Measurements from ENCODE around the gene MESP2.

Gene MESP2

DNA sequence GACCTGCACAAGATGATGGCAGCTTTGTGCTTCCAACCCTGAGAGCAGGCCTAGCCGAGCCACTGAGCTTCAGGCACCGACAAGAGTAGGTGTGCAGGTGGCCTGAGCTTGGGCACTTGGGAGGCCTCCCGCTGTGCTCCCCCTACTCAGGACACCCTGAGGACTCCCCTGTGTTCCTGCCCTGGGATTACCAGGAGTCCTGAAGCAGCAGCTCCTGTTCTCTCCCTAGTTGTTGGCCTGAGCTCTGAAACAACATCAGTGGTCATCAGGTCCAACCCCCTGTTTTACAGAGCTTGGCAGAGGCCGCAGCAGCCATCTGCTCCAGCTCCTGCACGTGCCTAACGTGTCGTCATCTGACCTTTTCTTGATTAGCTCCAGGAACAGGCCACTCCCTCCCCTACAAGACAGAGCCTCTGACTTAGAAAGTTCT, 8.0 kb upstream of the MESP2 start:
- no peak for DNase-seq (ENCODE audit: low spot score)
- in situ Hi-C loops (cut with MboI; ENCODE audit: low pct_unique_long_range_greater_than_20kb, low sequenced_read_pairs, unreplicated experiment): no loop called here
- TF ChIP-seq, protein P1, sequence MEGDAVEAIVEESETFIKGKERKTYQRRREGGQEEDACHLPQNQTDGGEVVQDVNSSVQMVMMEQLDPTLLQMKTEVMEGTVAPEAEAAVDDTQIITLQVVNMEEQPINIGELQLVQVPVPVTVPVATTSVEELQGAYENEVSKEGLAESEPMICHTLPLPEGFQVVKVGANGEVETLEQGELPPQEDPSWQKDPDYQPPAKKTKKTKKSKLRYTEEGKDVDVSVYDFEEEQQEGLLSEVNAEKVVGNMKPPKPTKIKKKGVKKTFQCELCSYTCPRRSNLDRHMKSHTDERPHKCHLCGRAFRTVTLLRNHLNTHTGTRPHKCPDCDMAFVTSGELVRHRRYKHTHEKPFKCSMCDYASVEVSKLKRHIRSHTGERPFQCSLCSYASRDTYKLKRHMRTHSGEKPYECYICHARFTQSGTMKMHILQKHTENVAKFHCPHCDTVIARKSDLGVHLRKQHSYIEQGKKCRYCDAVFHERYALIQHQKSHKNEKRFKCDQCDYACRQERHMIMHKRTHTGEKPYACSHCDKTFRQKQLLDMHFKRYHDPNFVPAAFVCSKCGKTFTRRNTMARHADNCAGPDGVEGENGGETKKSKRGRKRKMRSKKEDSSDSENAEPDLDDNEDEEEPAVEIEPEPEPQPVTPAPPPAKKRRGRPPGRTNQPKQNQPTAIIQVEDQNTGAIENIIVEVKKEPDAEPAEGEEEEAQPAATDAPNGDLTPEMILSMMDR (IDR thresholded peaks at IDR 0.05; ENCODE audit: extremely low read depth, insufficient read depth, missing control alignments): no peak

DNA sequence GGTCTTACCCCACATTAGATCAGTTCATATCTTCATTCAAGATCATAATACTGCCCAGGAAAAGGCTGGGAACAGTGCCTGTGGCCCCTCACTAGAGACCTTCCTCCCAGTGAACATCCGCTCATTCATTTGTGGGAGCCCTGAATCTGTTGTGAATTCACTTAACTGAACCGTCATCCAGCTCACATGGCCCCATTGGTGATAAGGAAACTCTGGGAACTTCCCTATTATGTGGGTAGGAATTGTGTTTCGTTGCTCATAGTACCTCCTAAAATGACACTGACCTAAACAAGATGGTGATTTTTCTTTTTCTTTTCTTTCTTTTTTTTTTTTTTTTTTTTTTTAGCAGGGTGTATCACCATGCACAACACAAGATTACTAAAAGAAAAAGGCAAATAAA, 6.8 kb upstream of the MESP2 start:
- in situ Hi-C loops (cut with MboI; ENCODE audit: low pct_unique_long_range_greater_than_20kb, low sequenced_read_pairs, unreplicated experiment): no loop called here
- TF ChIP-seq, protein P1 (IDR thresholded peaks at IDR 0.05; ENCODE audit: extremely low read depth, insufficient read depth, missing control alignments): no peak
- DNase-seq (ENCODE audit: low spot score): no peak

DNA sequence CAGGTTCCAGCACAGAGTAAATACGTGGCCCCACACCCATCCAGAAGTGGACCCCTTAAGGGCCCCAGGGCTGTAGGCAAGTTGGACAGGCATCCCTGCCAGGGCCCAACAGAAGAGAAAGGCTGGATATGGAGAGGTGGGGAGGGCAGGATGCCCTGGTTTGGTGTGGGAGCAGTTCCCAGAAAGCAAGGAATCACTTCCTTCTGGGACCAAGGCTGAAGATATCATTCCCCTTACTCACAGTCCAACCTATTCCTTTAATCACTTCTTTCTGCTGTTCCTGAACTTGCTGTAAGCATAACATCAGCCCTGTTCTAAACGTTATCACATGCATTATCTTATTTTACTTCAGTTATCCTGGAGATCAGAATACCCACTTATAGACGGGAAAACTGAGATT, 6.1 kb upstream of the MESP2 start:
- TF ChIP-seq, protein P1 (IDR thresholded peaks at IDR 0.05; ENCODE audit: extremely low read depth, insufficient read depth, missing control alignments): no peak
- no peak for DNase-seq (ENCODE audit: low spot score)
- in situ Hi-C loops (cut with MboI; ENCODE audit: low pct_unique_long_range_greater_than_20kb, low sequenced_read_pairs, unreplicated experiment): no loop called here

DNA sequence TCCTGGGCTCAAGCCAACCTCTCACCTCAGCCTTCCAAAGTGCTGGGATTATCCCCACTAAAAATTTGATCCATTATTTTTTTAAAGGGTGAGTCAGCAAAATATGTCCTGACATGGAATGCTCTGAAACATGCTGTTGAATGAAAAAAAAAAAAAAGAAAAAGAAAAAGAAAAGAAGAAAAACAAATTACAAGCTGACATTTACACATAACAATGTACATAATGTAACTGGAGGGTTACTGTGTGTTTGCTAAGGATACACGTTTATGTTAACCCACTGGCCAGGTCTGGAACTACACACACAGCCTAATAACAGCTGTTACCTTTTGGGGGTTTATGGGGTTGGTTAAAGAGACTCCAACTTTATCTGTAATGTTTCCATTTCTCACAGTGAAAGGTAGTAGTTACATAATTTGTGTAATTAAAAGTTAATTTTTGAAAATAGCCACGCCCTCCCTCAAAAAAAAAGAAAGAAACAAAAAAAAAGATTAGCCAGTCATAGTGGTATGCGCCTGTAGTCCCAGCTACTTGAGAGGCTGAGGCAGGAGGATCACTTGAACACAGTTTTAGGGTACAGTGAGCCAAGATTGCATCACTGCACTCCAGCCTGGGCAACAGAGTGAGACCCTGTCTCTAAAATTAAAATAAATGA, 3.1 kb upstream of the MESP2 start:
- in situ Hi-C loops (cut with MboI; ENCODE audit: low pct_unique_long_range_greater_than_20kb, low sequenced_read_pairs, unreplicated experiment): no loop called here
- DNase-seq (ENCODE audit: low spot score): no peak
- TF ChIP-seq, protein P1 (IDR thresholded peaks at IDR 0.05; ENCODE audit: extremely low read depth, insufficient read depth, missing control alignments): no peak

DNA sequence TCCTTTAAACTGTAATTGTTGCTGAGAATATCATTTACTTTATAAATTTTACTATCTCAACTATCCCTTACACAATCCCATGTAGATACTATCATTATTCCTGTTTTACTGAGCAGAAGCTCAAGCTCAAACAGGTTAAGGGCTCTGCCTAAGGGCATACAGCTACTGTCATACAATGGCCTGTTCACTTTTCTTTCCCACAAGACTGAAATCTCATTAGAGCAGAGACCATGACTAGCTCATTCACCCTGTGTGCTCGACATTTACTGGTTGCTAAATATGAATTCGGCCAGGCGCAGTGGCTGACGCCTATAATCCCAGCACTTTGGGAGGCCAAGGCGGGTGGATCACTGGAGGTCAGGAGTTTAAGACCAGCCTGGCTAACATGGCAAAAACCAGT, 1.6 kb upstream of the MESP2 start:
- TF ChIP-seq, protein P1 (IDR thresholded peaks at IDR 0.05; ENCODE audit: extremely low read depth, insufficient read depth, missing control alignments): no peak
- in situ Hi-C loops (cut with MboI; ENCODE audit: low pct_unique_long_range_greater_than_20kb, low sequenced_read_pairs, unreplicated experiment): no loop called here
- DNase-seq (ENCODE audit: low spot score): no peak

DNA sequence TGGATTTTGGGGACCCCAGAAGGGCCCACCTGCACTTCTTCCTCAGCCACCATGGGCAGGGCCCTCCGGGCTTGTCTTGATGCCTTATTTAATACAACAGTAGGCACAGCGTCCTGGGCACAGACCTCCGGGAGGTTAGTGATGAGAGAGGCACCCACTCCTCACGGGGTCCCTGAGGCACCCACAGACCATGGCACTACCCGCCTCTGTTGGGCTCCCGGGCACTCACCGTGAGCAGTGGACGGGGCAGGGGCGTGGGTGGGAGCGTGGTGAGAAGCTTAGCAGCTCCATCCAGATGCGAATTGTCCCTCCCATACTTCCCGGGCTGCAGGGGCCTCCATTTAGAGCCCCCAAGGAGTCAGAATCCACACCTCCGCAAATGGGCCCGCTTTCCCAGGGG, 317 bp upstream of the MESP2 start:
- no peak for DNase-seq (ENCODE audit: low spot score)
- TF ChIP-seq, protein P1 (IDR thresholded peaks at IDR 0.05; ENCODE audit: extremely low read depth, insufficient read depth, missing control alignments): no peak
- in situ Hi-C loops (cut with MboI; ENCODE audit: low pct_unique_long_range_greater_than_20kb, low sequenced_read_pairs, unreplicated experiment): no loop called here
